NAMALWA (cell line): ENCODE data around the gene HK2.
"Not testable (repeated sequence)": the region's sequence is repeated elsewhere in the genome, so short reads cannot be mapped to it uniquely, and the experiment has no call there.

Experiments
- DNase-seq: peaks from one replicate; pipeline ENCODE4 v3.0.0-alpha.2; 2015; ENCODE audit warnings: low spot score

HK2 gene

DNA sequence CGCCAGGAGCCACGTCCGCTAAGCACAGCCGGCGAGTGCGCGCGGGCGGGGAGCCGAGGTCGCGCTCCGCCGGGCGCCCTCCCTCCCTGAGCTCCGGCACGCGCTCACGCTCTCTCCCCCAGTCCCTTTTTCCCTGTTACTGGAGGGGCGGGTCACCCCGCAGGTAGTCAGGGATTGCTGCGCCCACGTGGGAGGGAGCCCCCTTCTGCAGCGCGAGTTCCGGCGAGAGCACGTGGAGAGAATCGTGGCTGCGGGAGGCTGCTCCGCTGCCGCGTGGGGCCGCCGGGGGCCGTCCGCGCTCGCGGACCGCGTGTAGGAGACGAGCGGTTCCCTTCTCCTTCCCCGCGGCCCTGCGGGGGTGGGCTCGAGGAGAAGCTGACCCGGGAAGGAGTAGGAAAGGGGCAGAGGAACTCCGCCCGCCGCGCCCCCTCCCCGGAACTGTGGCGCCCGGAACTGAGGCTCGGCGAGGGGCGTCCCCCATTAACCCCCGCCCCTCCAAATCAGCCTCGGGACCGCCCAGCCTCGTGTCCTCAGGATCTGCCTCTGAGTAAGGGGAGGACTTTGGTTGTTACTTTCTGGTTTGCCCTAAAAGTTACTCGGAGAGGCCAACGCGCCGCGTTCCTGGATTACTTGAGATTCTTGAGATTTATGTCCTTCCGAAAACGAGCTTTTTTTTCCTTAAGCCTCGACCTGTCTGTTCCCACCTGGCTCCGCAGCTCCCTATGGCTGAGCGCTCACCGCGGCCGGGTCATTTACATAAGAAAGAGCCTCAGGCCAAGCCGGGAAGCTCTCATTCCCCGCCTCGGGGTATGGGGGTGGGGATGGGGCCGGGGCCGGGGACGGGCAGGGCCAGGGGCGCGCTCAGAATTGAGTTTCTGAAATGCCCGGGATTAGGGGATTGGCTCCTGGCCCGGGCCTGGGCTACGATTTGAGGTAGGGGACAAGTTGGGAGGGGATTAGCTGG lies 1.1 kb downstream of the HK2 start:
- peak; percentile 87 for DNase-seq

DNA sequence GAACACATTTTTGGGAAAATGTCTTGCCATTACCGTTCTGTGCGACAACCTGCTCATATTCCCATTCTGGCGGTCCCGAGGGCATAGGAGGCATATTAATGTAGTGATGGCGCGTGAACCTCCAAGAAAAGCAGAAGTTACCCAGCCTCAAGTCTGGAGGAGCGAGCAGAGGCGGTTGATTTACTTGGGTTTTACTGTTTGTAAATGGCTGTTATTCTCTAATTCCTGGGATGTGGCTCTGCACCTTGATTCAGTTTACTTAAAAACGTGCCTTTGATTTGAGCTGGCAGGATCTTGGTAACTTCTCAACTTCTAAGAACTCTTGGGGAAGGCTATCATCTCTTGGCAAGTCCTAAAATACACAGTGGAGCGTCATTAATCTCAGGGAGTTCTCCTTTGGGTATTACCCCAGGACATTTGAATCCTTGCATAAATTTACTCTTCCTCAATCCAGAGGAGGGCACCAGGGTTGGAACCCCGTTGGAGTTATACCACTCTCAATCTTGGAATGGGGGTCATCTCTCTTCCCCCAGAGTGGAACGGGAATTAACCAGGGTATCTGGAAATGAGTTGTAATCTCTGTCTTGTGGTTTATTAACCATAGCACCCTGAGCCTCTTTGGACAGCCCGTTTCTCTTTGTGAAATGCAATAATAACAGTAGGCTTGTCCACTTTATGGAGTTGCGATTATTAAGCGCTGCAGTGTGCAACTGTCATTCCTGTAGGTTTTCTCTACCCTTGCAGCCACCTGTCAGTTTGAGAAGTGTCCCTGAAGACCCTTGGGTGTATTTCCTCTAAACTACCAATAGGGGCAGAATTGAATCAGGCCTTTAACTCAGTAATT lies 2.1 kb downstream of the HK2 start:
- peak; percentile 85 for DNase-seq

DNA sequence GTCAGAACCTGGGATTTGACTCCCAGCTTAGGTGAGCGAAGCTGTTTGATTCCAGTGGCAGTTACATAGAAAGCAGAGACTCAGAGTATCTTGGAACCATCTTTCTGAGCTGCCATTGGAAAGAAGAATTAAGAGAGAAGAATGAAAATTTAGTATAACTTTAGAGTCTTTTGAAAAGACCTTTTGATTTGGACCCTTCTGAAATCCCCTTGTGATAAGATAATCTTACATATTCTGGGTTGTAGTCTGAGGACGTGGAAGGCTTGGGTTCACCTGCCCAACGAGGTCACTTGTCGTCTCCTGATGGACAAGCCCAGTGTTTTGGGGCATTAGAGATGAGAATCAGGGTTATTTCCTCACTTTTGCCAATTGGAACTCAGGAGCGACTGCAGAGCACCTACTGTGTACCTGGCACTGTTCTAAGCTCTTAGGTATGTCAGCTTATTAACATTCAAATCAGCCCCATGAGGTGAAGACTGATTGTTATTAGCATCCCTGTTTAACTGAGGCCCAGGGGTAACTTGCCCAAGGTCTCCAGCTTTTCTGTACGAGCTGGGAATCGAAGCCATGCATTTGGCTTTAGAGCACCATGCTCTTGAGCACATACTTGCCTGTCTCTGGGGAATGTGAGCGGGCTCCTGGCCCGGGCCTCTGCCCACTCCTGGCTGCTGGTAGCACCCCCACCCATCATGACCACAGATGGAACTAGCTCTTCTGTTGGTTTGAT lies 2.9 kb downstream of the HK2 start:
- no peak for DNase-seq

DNA sequence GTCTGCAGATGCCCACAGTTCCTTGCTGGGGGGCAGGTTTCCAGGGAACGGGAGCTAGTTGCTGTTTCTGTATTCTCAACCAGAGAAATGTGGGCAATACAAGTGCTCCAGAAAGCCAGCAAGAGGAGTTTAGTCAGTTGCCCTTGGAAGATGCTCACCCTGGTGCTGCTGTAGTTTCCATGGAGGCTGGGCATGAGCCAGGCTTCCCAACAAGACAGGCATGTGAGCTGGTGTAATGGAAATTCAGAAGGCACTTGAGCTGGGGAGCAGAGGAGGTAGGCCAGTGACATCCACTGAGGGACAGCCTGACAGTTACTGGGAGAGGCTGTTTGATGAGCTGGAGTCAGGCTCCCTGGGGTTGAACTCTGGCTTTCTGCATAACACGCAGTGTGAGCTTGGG lies 7.7 kb downstream of the HK2 start:
- DNase-seq = no peak

DNA sequence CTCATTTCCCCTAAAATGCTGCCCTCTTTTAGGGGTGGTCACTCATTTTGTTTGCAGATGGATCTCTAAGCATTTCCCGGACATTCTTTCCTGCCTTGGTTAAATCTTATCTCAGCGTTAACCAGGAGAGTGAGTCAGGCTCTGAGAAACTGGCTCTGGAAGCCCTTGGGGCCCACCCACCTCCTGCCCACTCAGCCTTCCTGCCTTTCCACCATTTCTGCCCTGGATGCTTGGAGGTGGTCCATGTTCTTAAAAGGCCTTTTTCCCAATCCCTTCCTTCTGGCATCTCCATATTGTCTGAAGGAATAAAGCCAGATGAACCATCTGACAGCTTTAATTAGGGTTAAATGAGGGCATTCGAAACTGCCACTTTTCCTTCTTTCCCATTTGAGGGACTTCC lies 9.5 kb downstream of the HK2 start:
- no peak for DNase-seq

DNA sequence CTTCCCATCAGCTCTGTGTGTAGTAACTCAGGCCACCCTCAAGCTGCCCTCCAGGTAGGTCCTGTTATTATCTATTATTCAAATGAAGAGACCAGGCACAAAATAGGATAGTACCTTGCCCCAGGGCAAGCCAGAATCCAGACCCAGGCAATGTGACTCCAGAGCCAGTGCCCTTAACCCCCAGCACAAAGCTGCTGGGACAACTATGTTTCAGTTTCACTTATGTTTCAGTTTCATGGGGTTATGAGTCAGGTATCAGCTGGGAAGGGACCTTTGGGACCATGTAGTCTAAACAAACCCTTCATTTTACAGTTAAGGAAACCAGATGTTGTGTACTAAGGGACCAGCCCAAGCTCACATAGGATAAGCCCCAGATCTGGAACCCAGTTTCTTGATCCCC lies 10.0 kb downstream of the HK2 start:
- peak; percentile 65 for DNase-seq

DNA sequence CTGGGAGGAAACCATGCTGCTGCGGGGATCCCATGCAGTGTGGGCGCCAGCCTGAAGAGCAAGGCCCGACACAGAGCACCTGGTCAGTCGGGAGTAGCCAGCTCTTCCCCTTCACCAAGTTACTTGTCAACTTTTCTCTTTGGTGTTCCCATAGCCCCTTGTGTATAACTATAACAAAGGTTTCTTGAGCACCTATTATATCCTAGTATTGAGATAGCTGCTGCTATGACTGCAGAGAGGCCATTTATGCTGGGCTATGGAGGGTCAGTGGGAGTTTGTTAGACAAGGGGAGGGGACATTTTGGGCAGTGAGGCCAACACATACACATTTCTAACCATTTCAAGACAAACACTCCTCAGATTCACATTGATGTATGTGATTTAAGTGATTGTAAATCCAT lies 10.8 kb downstream of the HK2 start:
- DNase-seq = no peak

DNA sequence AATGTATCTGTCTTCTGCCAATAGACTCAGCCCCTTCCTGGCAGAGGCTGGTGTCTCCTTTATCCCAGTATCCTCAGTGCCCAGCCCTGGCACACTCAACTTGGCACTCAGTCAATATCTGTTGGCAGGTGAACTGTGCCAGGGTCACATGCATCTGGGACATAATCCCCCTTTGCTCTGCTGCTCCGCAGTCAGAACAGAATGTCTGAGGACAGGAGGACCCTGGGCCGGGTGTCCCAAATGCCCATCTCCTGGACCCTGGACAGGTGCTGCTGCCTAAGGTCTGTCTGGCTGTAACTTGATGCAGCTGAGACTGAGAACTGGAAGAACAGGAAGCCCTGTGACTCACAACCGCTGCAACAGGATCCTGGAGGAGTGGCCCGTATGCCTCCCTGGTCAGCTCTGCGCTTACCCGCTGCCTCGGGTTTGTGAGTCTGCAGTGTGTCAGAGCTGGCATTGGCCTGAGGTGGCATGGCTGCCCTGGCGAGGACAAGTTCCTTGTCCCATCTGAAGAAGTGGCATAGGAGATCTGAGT lies 11.4 kb downstream of the HK2 start:
- no peak for DNase-seq

DNA sequence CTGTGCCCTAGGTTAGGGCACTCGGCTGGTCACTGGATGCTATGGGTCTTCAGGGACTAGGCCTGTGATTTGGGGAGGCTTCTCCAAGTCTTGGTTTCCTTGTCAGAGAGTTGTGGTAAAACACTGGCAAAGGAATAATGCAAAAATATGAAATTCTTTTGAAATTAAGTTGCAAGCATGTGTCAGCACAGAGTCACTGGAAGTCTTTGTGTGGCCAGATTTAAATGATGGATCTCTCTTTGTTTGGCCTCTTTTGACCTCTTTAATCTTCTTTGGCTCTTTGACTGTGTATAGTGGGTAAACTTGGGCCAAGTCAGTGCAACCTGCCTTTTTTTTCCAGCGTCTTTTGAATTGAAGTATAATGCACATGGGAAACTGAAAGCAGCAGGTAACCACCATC lies 12.1 kb downstream of the HK2 start:
- DNase-seq = no peak

DNA sequence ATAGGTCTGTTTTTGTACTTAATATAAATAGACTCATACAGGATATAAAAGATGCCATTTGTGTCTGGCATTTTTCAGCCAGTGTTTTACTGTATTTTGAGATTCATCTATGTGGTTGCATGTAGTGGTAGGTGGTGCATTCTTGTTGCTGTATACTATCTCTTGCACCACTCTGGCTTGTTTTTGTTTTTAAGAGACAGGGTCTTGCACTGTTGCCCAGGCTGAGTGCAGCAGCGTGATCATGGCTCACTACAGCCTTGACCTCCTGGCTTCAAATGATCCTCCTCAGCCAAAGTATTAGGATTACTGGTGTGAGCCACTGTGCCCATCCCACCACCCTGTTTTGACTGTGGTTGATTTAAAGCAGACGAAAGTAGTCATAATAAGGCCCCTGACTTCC lies 12.6 kb downstream of the HK2 start:
- no peak for DNase-seq

DNA sequence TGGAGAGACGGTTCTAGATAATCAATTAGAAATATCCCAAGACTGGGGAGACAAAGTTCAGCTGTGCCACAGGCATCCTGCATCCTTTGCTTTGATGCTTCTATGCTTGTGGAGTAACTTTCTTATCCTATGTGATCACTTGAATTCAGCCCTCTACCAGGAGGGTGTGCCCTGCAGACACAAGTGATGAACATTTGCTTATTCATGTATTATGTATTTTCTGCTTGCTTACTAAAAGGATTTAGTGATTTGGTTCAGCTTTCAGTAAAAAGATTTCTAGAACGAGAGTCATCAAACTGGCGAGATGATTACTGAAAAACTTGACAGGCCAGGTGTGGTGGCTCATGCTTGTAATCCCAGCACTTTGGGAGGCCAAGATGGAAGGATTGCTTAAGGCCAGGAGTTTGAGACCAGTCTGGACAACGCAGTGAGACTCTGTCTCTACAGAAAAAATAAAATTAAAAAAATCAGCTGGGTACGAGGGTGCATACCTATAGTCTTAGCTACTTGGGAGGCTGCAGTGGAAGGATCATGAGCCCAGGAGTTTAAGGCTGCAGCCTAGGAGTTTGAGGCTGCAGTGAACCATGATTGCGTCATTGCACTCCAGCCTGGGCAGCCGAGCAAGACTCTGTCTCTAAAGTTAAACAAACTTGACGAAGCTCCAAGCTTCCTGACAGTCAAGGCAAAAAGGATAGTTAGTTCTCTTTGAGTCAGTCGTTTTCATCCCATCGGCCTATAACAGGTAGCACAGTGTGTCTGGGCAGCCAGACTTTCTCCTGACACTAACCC lies 13.3 kb downstream of the HK2 start:
- DNase-seq = no peak

DNA sequence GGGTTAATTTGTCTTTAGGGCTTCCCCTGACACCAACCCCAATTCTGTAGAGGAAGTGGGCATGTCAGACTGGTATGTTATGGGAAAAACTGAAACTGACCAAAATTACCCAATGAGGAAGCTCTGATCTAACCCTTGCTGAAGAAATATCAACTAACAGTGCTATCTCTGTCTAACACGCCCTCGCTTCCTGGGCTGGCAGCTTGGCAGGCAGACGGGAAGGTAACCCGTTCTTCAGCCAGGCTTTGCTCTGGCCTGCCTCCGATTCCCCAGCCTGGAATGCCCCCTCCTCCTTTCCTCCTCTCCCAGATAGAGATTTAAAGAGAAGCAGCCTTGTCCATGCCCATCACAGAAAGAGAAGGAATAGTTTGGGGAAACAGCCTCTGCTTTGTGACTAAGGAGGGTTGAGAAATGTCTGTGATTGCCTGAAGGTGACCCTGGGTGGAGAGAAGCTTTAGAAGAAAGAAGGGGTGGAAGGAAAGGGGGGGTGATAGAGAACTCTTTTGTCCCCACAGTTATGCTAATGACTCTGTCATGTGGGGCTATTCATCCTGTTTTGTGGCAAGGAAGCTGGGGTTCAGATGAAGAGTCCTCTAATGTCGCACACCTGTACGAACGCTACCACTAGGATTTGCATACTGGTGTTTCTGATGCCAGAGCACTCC lies 15.4 kb downstream of the HK2 start:
- DNase-seq = peak; percentile 52

DNA sequence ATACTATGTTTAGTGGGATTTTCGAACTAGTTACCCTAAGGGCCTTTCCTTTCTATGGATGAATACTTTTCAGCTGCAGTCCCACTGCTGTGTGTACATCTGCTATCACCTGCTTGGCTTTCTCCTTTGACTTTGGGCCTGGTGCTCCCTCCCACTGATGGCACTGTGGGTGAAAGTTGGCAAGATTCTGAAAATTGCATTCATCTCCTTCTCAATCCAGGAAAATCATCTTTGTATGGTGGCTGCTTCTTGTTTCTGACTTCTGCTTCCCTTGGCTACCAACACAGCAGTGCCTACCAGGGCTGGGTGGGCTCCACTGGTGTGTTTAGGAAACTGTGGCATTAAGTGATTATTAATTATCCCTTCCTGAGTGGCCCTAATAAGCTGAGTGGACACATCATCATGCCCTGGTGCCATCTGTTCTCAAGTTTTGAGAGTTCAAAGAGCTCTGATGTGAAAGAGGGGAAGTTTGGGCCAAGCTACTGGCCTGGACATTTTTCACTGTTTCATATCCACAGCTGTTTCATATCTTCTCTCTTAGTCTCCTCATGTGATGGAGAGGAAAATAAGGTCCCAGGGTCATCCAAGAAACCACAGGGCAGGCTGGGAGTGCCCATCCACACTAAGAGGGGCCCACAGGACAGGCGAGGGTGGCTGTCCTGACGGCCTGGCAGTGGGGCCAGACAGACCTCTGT lies 16.7 kb downstream of the HK2 start:
- no peak for DNase-seq

DNA sequence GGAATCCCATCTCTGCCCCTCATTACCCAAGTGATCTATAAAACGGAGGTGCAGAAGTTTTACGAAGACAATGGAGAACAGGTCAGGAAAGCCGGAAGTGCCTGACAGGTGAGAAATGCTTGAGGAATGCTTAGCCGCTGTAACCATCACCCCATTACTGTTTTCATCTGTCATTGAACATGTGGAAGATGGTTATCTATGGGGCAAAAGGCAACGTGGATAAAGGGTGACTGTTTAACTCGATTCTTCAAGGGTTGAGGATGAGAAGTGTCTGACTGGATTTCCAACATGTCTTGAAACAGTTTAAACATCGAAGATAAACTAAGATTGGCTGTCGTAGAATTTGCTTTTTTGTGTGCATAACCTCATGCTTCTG lies 17.3 kb downstream of the HK2 start:
- DNase-seq = no peak

DNA sequence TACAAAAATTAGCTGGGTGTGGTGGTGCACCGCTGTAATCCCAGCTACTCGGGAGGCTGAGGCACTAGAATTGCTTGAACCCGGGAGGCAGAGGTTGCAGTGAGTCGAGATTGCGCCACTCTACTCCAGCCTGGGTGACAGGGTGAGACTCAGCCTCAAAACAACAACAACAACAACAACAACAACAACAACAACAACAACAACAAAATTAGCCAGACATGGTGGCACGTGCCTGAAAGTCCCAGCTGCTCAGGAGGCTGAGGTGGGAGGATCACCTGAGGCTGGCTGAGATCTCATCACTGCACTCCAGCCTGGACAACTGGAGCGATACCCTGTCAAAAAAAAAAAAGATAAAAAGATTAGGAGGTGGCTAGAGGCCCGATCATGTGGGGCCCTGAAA lies 19.4 kb downstream of the HK2 start:
- DNase-seq = not testable (repeated sequence)

DNA sequence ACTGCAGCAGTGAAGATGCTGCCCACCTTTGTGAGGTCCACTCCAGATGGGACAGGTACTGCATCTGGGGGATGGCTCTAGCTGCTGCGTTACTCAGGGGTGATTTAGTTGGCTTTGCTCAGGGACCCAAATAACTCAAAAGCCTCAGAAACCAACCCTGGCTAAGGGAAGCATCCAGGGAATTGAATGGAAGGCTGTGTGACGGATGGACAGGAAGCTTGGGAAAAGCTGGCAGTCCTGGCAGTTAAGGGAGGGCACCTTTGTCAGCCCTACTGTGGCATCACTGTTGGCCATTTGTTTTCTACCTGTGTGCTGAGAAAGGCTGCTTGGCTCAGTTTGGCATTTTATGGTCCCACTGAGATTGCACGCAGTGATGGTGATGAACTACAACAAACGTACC lies 20.5 kb downstream of the HK2 start:
- DNase-seq = no peak

DNA sequence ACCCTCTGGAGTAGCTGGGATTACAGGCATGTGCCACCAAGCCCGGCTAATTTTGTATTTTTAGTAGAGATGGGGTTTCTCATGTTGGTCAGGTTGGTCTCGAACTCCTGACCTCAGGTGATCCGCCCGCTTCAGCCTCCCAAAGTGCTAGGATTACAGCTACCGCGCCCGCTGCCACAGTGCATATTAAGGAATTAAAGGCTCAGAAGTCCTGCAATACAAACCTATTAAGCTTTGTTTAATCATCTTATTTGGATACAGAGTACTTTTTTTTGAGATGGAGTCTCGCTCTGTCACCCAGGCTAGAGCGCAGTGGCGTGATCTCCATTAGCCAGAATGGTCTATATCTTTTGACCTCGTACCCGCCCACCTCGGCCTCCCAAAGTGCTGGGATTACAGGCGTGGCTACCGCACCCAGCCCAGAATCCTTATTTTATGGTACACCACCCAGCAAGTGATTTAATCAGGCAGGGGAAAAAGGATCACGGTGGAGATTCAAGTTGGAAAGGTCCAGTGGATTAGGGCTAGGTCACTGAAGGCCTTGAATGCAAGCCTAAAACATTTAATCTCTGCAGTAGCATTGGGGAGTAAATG lies 21.3 kb downstream of the HK2 start:
- not testable (repeated sequence) for DNase-seq

DNA sequence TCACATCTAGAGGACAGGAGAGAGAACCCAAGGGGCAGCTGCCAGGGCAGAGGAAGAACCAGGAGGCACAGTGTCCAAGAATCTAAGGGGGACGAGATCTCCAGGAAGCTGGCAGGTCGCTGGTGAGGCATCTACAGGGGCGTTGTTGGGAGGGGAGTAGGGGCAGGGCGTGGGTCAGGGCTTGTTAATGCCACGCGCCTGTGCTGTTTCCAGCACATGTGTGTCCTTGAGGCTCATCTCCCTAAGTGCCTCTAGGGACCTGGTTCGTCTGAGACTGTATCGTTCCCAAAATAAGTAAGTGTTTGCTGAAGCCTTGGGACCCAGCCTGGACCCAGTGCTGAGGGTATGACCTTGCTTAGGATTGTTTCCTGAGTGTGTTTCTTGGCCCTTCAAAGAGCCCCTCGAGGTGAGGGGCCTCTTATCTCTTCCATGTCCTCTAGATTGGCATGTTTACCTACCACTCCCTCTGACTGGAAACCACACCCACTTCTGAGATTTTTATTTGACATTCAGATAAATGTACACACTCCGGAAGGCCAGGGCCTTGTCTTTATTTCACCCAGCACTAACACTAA lies 22.2 kb downstream of the HK2 start:
- no peak for DNase-seq

DNA sequence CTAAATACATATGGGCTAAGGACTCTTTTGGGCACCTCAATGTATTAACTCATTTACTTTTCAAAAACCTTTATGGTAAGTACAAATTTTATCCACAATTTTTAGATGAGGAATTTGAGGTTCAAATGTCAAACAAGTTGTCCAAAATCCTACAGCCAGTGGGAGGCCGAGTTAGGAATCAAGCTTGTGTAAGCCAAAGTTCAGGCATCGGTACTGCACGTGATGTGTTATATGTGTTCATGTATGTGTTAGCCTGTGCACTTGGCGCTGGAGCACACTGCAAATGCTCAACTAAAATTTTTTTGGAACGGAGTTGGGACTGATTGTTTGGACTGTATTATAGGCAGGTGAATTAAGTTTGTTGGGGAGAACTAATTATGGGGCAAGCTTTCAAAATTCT lies 22.7 kb downstream of the HK2 start:
- DNase-seq = no peak
